ENCODE measurements around the gene CCDC63.
"Not testable (repeated sequence)": the region's sequence is repeated elsewhere in the genome, so short reads cannot be mapped to it uniquely, and the experiment has no call there.

The CCDC63 gene

GRCh38 chr12:110857528-110857927, 10.7 kb downstream of the CCDC63 start:
- DNase-seq (ENCODE audit: low read depth in 1 of 2, low spot score in 1 of 2) = no peak
- Histone ChIP-seq H3K27ac (replicated peaks) (no peak overlapping the region), H3K4me3 (replicated peaks; ENCODE audit: insufficient read depth, low read length) (no peak overlapping the region), H3K27me3 (ENCODE audit: insufficient read depth, poor library complexity, severe bottlenecking) (no peaks in the 10 kb centered on the region)
- TF ChIP-seq CTCF (IDR thresholded peaks at IDR 0.05; ENCODE audit: insufficient read depth, low read length) = no peak
- TF ChIP-seq GABPA (IDR thresholded peaks at IDR 0.05; ENCODE audit: low read depth) = no peak
- no peak for TF ChIP-seq REST (IDR thresholded peaks at IDR 0.05; ENCODE audit: insufficient replicate concordance, low read depth)
- no peak for TF ChIP-seq SPI1 (IDR thresholded peaks at IDR 0.05; ENCODE audit: borderline replicate concordance, low read depth)
- TF ChIP-seq POLR2AphosphoS5 (IDR thresholded peaks at IDR 0.05; ENCODE audit: low read depth) = no peak

DNA sequence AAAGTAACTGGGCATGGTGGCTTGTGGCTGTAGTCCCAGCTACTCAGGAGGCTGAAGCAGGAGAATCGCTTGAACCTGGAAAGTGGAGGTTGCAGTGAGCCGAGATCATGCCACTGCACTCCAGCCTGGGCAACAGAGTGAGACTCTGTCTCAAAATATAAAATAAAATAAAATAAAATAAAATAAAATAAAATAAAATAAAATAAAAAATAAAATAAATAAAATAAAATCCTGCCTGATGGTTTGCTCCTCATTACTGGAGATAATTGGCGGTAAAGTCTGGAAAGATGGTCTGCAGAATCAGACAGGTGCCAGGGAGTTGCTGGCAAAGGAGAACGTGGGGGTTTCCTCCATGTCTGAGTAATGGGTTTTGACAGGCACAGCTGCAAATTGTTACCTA, 11.2 kb downstream of the CCDC63 start:
- DNase-seq (ENCODE audit: low read depth in 1 of 2, low spot score in 1 of 2); H3K4me3 ChIP-seq (replicated peaks; ENCODE audit: insufficient read depth, low read length); H3K27me3 ChIP-seq (ENCODE audit: insufficient read depth, poor library complexity, severe bottlenecking); H3K27ac ChIP-seq (replicated peaks): not testable (repeated sequence)

- no peaks in the 10 kb centered on the region for H3K27me3 ChIP-seq (ENCODE audit: insufficient read depth, poor library complexity, severe bottlenecking)
- H3K27ac ChIP-seq (replicated peaks) = no peak overlapping the region
- H3K4me3 ChIP-seq (replicated peaks; ENCODE audit: insufficient read depth, low read length) = no peak overlapping the region
- no peak for DNase-seq (ENCODE audit: low read depth in 1 of 2, low spot score in 1 of 2)
- TF ChIP-seq CTCF (IDR thresholded peaks at IDR 0.05; ENCODE audit: insufficient read depth, low read length) (no peak), POLR2AphosphoS5 (IDR thresholded peaks at IDR 0.05; ENCODE audit: low read depth) (no peak), REST (IDR thresholded peaks at IDR 0.05; ENCODE audit: insufficient replicate concordance, low read depth) (no peak), SPI1 (IDR thresholded peaks at IDR 0.05; ENCODE audit: borderline replicate concordance, low read depth) (no peak), GABPA (IDR thresholded peaks at IDR 0.05; ENCODE audit: low read depth) (no peak)
These were observed 12.1 kb downstream of the CCDC63 start for GRCh38 chr12:110858848-110859247.

- peak in 1 of 2 experiments; percentile 22 for DNase-seq (ENCODE audit: low read depth in 1 of 2, low spot score in 1 of 2)
- no peak overlapping the region for H3K27ac ChIP-seq (replicated peaks)
- TF ChIP-seq GABPA (IDR thresholded peaks at IDR 0.05; ENCODE audit: low read depth) = no peak
- no peak for TF ChIP-seq SPI1 (IDR thresholded peaks at IDR 0.05; ENCODE audit: borderline replicate concordance, low read depth)
- TF ChIP-seq CTCF (IDR thresholded peaks at IDR 0.05; ENCODE audit: insufficient read depth, low read length) = no peak
- no peak for TF ChIP-seq POLR2AphosphoS5 (IDR thresholded peaks at IDR 0.05; ENCODE audit: low read depth)
- TF ChIP-seq REST (IDR thresholded peaks at IDR 0.05; ENCODE audit: insufficient replicate concordance, low read depth) = no peak
- no peaks in the 10 kb centered on the region for H3K27me3 ChIP-seq (ENCODE audit: insufficient read depth, poor library complexity, severe bottlenecking)
- no peak overlapping the region for H3K4me3 ChIP-seq (replicated peaks; ENCODE audit: insufficient read depth, low read length)
These were observed 14.1 kb downstream of the CCDC63 start for GRCh38 chr12:110860833-110861296.

All from HL-60 (cell line).